Left lung (tissue), 10 donors: ENCODE measurements around the gene MAP3K14. TPM values are rescaled to one million over a fixed set of nuclear protein-coding genes. Genes with fewer than 3 reads are reported as not detected.

ENCODE experiments used
- ATAC-seq: fragments of 200-7000 bp; cut with Tn5 transposase; one replicate; pipeline ENCODE4 v1.9.1; 2020; ENCODE audit warnings: moderate library complexity
- DNase-seq, 4 donors: peaks; one replicate each; pipeline ENCODE4 v3.0.0-alpha.2; 2013 to 2020
- H3K27ac ChIP-seq, 2 donors: fragments of 200-600 bp; sonication (generic) in 1 of 2; one replicate each; pipeline versions ENCODE4 v1.5.0 to v1.8.0; 2020 to 2021
- H3K27me3 ChIP-seq, 2 donors: fragments of 200-600 bp; sonication (generic) in 1 of 2; one replicate each; pipeline versions ENCODE4 v1.5.0 to v1.8.0; 2020 to 2021
- H3K36me3 ChIP-seq, 2 donors: fragments of 200-600 bp; sonication (generic) in 1 of 2; one replicate each; pipeline versions ENCODE4 v1.5.0 to v1.8.0; 2020 to 2021
- H3K4me1 ChIP-seq, 2 donors: fragments of 200-600 bp; one replicate each; pipeline ENCODE4 v1.8.0; 2021
- H3K4me3 ChIP-seq, 2 donors: fragments of 200-600 bp; sonication (generic) in 1 of 2; one replicate each; pipeline versions ENCODE4 v1.5.0 to v1.8.0; 2020 to 2021; ENCODE audit warnings: mild to moderate bottlenecking in 1 of 2
- H3K9me3 ChIP-seq, 2 donors: fragments of 200-600 bp; sonication (generic) in 1 of 2; one replicate each; pipeline versions ENCODE4 v1.5.0 to v1.8.0; 2020 to 2021
- CTCF ChIP-seq, 2 donors: fragments of 200-600 bp; sonication (generic) in 1 of 2; IDR thresholded peaks; one replicate each; pipeline versions ENCODE4 v1.5.0 to v1.8.0; 2021; ENCODE audit warnings: antibody characterized with exemption in 2 of 2
- intact Hi-C, 2 donors: fragments of 100-400 bp; cut with DNase I; formaldehyde crosslinking; loops; one replicate each; pipeline versions ENCODE4 v1.11.2 to v1.14.2; 2022
- polyA plus RNA-seq, 6 donors: library from polyadenylated mRNA; unstranded; fragments of 120-200 nt; gene quantifications; one replicate each; pipeline ENCODE4 v1.2.1, GENCODE V29; 2013; ENCODE audit not compliant: insufficient read length in 6 of 6
- total RNA-seq, 2 donors: library from RNA; stranded (reverse); fragmentation: NEBNext Ultra II Directional; extraction: Animal tissue kit (Norgen Biotek cat#: 25700); gene quantifications; one replicate each; pipeline ENCODE4 v1.2.1, GENCODE V29; 2021
- donor health status: DM: no; HTN: yes; CAD: no.
- donor health status: DM: no; HTN: no; CAD: no.

MAP3K14 gene
- total and polyA plus RNA-seq, 8 donors, result 6.3 to 13.1 (median 7.7) TPM

- Histone ChIP-seq H3K9me3 (no peaks in the 10 kb centered on the region), H3K36me3 (peaks cover 0 to 73% of the 10 kb centered on the region in 2 donors), H3K27me3 (no peaks in the 10 kb centered on the region), H3K4me3 (no peak overlapping the region), H3K4me1 (peaks cover 24 to 48% of the 10 kb centered on the region in 2 donors), H3K27ac (peak overlapping the region in 1 of 2 donors; percentile 44)
- intact Hi-C loops, result no loop called here
- no peak for ATAC-seq
- TF ChIP-seq CTCF (IDR thresholded peaks at IDR 0.05), result no peak
- no peak for DNase-seq
These were observed 29.0 kb downstream of the MAP3K14 start for GRCh38 chr17:45287526-45288500.

- Histone ChIP-seq H3K4me3 (no peak overlapping the region), H3K27me3 (no peaks in the 10 kb centered on the region), H3K9me3 (no peaks in the 10 kb centered on the region), H3K27ac (no peak overlapping the region), H3K4me1 (peaks cover 13 to 35% of the 10 kb centered on the region in 2 donors), H3K36me3 (peaks cover 0 to 84% of the 10 kb centered on the region in 2 donors)
- no peak for DNase-seq
- ATAC-seq, result no peak
- no peak for TF ChIP-seq CTCF (IDR thresholded peaks at IDR 0.05)
- intact Hi-C loops, result no loop called here
These were observed 30.5 kb downstream of the MAP3K14 start for GRCh38 chr17:45286286-45286685.

GRCh38 chr17:45284176-45285140, 32.4 kb downstream of the MAP3K14 start:
- no peak for ATAC-seq
- intact Hi-C loops, result no loop called here

GRCh38 chr17:45283711-45284110, 33.1 kb downstream of the MAP3K14 start:
- peaks cover 0 to 87% of the 10 kb centered on the region in 2 donors for H3K36me3 ChIP-seq
- intact Hi-C loops, result no loop called here
- H3K9me3 ChIP-seq, result no peaks in the 10 kb centered on the region
- H3K4me1 ChIP-seq, result peaks cover 10 to 14% of the 10 kb centered on the region in 2 donors
- TF ChIP-seq CTCF (IDR thresholded peaks at IDR 0.05), result no peak
- ATAC-seq, result no peak
- no peaks in the 10 kb centered on the region for H3K27me3 ChIP-seq
- H3K27ac ChIP-seq, result no peak overlapping the region
- DNase-seq, result no peak
- H3K4me3 ChIP-seq, result no peak overlapping the region

More at GRCh38 chr17:45284176-45285140, 32.4 kb downstream of the MAP3K14 start:
- H3K36me3 ChIP-seq, result peaks cover 0 to 93% of the 10 kb centered on the region in 2 donors
- H3K27ac ChIP-seq, result no peak overlapping the region
- peak in 1 of 4 donors; percentile 75 for DNase-seq
- no peaks in the 10 kb centered on the region for H3K27me3 ChIP-seq
- H3K9me3 ChIP-seq, result no peaks in the 10 kb centered on the region
- peaks cover 10 to 17% of the 10 kb centered on the region in 2 donors for H3K4me1 ChIP-seq
- H3K4me3 ChIP-seq, result no peak overlapping the region
- TF ChIP-seq CTCF (IDR thresholded peaks at IDR 0.05), result peak in 1 of 2 donors; percentile 21
